Left colon (tissue), 2 donors: Measurements from ENCODE around the gene XK. TPM values are rescaled to one million over a fixed set of nuclear protein-coding genes. Genes with fewer than 3 reads are reported as not detected.

Source experiments
- ATAC-seq: fragments of 200-7000 bp; cut with Tn5 transposase; one replicate; pipeline ENCODE4 v1.9.1; 2020; ENCODE audit warnings: mild to moderate bottlenecking, moderate library complexity
- DNase-seq, 2 donors: peaks; one replicate each; pipeline ENCODE4 v3.0.0-alpha.2; 2020
- intact Hi-C, 2 donors: fragments of 100-400 bp; cut with DNase I in 1 of 2; cut with micrococcal nuclease in 1 of 2; formaldehyde crosslinking; loops; one replicate each; pipeline versions ENCODE4 v1.11.2 to v1.14.0; 2022; cut with DNase I, micrococcal nuclease
- total RNA-seq, 2 donors: library from RNA; stranded (reverse); fragmentation: NEBNext Ultra II Directional; extraction: Animal tissue kit (Norgen Biotek cat#: 25700); gene quantifications; one replicate each; pipeline ENCODE4 v1.2.1, GENCODE V29; 2021
- donor health status: DM: no; HTN: no; CAD: no.
- donor health status: DM: yes; HTN: yes; CAD: no.

Gene XK
- total RNA-seq, 2 donors from 2014 or later, result 26.7 to 34.3 TPM

DNA sequence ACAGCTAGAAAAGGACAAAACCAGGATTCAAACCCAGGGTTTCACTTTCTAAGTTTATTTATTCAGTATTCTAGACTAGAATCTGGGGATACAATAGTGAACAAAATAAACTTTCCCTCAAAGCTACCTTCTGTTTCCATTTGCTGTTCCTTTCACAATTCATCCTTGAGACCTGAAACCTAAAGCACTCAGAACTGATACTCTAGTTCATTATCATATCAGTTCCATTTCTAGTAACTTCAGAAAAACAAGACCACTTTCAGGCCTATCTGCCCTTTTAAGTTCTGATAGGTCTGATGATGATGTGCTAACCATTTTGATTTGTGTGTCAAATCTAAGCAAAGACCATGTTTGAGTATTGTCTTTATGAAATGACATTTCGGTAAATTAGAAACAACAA, 7.8 kb upstream of the XK start:
- ATAC-seq (no peak), DNase-seq (no peak)
- intact Hi-C loops, result no loop called here

- intact Hi-C loops, result no loop called here
- ATAC-seq (peak; percentile 48), DNase-seq (no peak)
Observed at GRCh38 chrX:37678574-37678973, 7.0 kb upstream of the XK start.

DNA sequence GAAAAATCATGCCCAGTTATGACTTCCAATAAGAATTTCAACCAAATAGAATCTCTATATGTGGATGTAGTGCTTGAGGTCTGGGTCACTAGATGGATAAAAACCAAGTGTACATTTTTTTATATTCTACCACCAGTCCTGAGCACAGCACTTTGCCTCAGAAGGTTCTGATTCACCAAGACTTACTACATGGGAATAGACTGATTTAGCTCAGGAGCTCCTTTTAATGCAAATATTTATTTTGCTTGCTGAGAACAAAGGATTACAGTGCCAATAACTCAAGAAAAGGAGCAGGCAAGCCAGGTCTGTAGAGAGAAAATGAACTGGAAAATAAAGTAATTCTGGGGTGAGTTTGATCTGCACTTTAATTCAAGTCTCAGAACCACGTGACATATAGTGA, 6.4 kb upstream of the XK start:
- ATAC-seq (peak; percentile 38), DNase-seq (no peak)
- intact Hi-C loops, result no loop called here

DNA sequence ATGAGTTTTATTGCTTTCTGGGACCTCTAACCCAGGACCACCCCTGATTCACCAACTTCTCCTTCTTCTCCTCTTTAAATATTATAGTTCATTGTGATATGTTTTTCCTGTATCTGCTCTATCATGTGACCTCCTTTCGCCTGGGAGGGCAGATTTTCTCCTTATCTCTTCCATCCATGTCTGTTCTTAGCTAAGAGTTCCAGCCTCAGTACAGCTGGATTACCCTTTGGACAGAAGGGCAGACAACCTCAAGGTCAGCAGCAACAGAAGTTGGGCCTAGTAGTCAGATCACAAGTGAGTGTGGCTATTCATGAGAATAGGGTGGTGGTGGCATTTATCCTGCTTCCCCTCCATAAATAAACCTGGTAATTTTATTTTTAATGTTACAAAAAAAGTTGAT, 5.7 kb upstream of the XK start:
- no peak for DNase-seq
- ATAC-seq, result no peak
- intact Hi-C loops, result no loop called here

- intact Hi-C loops, result no loop called here
- DNase-seq (no peak), ATAC-seq (no peak)
Observed at GRCh38 chrX:37684426-37684825, 1.2 kb upstream of the XK start.

DNA sequence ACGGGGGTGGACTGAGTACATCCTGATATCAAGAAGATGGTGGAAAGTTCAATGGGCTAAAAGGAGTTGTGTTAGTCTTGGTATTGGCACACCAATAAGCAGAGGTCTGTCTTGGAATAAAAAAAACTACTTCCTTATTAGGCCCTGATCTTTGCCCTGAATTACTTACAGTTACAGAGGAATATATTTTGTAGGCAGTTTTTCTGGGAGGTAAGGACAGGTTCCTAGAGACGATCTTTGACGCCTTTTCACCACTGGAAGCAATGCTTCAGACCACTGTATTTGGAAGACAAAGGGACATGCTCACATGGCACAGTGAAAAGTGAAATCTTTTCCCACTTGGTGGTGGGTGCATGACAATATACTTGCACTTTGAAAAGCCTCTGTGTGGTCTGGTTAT, 618 bp upstream of the XK start:
- no peak for DNase-seq
- intact Hi-C loops, result no loop called here
- ATAC-seq, result peak; percentile 79

DNA sequence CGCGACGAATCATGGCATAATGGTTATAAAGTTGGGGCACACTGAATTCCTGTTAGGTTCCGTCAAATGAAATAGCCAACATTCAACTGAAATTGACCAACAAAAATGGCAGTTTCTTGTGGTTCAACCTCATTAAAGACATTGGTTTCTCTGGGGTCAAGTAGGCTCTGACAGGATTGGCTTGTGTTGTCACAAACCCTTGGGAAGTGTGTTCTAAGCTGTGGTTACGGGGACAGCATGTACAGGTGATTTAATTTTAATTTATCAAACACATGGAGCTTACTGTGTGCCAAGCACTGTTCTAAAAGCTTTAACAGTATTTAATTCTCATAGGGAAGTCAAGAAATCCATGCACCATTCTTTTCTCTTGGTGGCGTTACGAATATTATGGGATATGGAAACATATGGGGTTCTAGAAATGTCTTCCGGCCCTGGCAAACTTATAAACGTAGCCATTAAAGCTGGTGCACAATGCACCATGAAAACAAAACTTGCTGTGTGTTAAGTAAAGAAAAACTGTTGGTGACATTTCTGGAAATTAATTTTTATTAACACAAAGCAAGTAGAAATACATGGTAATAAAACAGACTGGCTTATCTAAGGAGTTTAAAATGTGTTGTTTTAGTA, 891 bp downstream of the XK start:
- intact Hi-C loops, result no loop called here
- ATAC-seq (no peak), DNase-seq (no peak)

- ATAC-seq, result no peak
- intact Hi-C loops, result no loop called here
- no peak for DNase-seq
Observed at GRCh38 chrX:37686996-37687395, 1.4 kb downstream of the XK start.

GRCh38 chrX:37690119-37690518, 4.5 kb downstream of the XK start:
- intact Hi-C loops, result no loop called here
- ATAC-seq, result no peak
- DNase-seq, result no peak

DNA sequence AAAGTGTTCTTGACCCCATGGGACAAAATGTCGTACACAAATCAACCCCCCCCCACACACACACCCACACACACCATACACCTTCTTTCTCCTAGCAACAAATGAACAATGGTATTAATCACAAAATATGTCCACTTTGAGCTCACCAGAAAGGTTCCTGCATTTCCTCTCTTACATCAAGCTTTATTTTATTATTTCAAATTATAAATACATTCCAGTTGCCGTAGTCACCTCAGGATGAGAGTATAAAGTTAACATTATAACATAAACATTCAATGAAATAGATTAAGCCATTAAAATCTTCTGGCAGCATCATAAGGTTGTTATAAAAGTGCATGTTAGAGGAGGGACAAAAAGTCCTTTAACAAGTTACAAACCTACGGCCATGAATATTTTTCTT, 7.3 kb downstream of the XK start:
- ATAC-seq (no peak), DNase-seq (no peak)

DNA sequence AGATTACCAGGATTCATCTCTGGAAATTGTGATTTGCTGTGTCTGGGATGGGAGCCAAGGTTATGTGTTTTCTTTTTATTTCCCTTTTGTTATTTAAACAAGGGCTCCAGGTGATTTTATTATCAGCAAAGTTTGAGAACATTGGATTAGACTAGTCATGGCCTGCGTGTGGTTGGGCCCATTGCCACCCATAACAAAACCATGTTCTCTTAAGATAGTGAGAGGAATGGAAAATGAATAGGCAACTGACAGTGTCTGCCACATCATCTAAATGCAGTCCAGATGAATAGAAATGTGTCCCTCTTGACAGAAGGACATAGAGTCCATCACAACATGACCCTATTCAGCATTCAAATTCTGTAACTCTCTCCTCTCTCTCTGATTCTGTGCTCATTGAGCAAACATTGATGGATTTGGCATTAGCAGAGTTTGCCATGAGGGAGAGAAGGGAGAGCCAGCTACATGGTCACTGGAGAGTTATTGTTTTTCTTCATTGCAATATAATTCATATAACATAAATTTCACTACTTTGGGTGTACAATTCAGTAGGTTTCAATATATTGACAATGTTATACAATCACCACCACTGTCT, 11.7 kb downstream of the XK start:
- ATAC-seq, result peak; percentile 82
- DNase-seq, result peak; percentile 20 to 38
- intact Hi-C loops, result no loop called here

More for the DNA sequence above, 7.3 kb downstream of the XK start:
- intact Hi-C loops, result no loop called here

- intact Hi-C loops, result no loop called here
Observed at GRCh38 chrX:37701588-37701987, 16.0 kb downstream of the XK start.

DNA sequence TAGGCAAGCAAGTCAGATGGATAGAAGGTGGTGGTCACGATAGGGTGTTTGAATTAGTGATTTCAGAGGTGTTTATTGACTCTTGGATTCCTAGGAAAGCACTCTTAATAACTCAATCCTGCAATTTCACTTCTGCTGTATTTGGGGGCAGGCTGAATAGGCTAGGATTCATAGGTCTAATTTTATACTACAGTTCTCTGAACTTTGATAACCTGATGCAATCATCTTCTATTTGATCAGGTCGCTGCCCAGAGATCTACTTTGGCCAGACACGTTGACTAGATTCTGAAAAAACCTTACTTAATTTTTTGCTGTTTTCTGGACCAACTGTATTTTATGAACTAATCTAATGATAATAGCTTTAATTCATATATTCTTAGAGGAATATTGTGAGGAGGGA, 26.4 kb downstream of the XK start:
- intact Hi-C loops, result no loop called here
- ATAC-seq (no peak), DNase-seq (no peak)

More at GRCh38 chrX:37701588-37701987, 16.0 kb downstream of the XK start:
- no peak for DNase-seq
- no peak for ATAC-seq

GRCh38 chrX:37712458-37712857, 26.9 kb downstream of the XK start:
- intact Hi-C loops, result no loop called here
- DNase-seq (no peak), ATAC-seq (no peak)

GRCh38 chrX:37714479-37714878, 28.9 kb downstream of the XK start:
- ATAC-seq, result no peak
- DNase-seq, result no peak
- intact Hi-C loops, result no loop called here

DNA sequence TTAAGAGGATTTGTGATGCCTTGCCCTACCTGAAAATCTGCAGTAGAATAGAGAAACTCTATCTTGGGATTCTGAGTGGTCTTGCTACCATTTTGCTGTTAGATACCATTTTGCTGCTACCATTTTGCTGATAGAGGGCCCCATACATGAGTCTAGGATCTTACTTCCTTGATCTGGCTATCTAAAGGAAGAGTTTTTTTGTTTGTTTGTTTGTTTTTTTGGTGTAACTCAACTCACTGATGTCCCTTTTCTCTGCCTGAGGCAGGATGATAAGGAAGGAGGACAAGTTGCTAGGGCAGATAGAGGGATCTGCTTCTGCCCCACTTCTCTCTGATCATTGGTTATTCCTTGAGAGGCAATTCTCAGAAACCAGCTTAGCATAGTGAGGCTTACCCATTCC, 31.0 kb downstream of the XK start:
- intact Hi-C loops, result no loop called here
- ATAC-seq (no peak), DNase-seq (no peak)

- DNase-seq (no peak), ATAC-seq (no peak)
- intact Hi-C loops, result no loop called here
Observed at GRCh38 chrX:37717708-37718107, 32.1 kb downstream of the XK start.

GRCh38 chrX:37722595-37722994, 37.0 kb downstream of the XK start:
- DNase-seq, result no peak
- intact Hi-C loops, result no loop called here
- ATAC-seq, result no peak

DNA sequence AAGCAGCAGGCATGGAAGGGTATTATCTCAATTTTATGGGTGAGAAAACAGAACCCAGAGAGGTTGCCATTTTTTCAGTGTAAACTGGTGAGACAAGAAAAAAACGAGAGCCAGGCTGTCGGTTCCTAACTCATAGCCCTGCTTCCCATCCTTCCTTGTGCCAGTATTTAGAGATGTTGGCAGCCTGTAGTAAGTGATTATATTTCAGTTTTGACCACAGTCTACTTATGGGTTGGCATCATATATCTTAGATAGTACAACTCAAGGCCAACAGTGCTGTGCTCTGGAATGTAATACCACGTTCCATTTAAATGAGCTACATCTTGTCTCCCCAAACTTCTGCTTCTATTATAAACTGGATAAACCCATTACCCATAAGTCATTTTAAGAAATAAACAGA, 40.8 kb downstream of the XK start:
- intact Hi-C loops, result no loop called here
- no peak for DNase-seq
- no peak for ATAC-seq

GRCh38 chrX:37745354-37745753, 59.8 kb downstream of the XK start:
- peak; percentile 72 to 89 for DNase-seq
- ATAC-seq, result peak; percentile 91
- intact Hi-C loops, result loop anchor here in 1 of 2 donors (2.0 kb wide), 1 partner anchor 79 kb away; no protein-coding TSS in a partner anchor

DNA sequence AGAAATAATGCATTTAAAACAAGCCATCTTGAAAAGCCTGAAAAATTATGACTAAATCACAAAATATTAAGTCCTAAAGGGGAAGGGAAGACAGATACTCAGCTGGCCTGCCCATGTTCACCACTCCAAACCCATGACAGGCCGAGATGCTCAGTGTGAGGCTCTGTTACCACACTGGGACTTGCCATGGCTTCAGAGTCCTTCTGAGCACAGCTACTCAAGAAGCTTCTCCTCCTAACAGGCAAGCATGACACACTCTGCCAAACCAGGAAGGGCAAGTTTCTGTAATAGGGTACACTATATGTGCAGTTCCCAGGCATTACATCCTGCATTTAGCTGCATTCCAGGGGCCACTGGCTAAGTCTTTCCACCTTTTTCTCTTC, 60.2 kb downstream of the XK start:
- ATAC-seq, result peak; percentile 70
- DNase-seq, result no peak
- intact Hi-C loops, result loop anchor here in 1 of 2 donors (2.0 kb wide), 1 partner anchor 79 kb away; no protein-coding TSS in a partner anchor
